Retinal pigment epithelial cell (primary cell): Measurements from ENCODE around the gene SNPH.

Experiments used
- DNase-seq: peaks from one replicate; pipeline ENCODE4 v3.0.0-alpha.2; 2010; ENCODE audit warnings: low read depth
- H3K4me3 ChIP-seq: 2 replicates; pipeline ENCODE4 v1.5.1; 2011; ENCODE audit warnings: mild to moderate bottlenecking, low read length, control low read depth, moderate library complexity
- TF ChIP-seq, protein P1 (sequence below): conservative IDR thresholded peaks from 2 replicates; pipeline ENCODE4 v1.5.1; 2011; ENCODE audit warnings: low read depth, low read length, control low read depth, inconsistent platforms

The SNPH gene

GRCh38 chr20:1322511-1323245, 56.6 kb downstream of the SNPH start:
- no peak overlapping the region for H3K4me3 ChIP-seq
- TF ChIP-seq, protein P1, sequence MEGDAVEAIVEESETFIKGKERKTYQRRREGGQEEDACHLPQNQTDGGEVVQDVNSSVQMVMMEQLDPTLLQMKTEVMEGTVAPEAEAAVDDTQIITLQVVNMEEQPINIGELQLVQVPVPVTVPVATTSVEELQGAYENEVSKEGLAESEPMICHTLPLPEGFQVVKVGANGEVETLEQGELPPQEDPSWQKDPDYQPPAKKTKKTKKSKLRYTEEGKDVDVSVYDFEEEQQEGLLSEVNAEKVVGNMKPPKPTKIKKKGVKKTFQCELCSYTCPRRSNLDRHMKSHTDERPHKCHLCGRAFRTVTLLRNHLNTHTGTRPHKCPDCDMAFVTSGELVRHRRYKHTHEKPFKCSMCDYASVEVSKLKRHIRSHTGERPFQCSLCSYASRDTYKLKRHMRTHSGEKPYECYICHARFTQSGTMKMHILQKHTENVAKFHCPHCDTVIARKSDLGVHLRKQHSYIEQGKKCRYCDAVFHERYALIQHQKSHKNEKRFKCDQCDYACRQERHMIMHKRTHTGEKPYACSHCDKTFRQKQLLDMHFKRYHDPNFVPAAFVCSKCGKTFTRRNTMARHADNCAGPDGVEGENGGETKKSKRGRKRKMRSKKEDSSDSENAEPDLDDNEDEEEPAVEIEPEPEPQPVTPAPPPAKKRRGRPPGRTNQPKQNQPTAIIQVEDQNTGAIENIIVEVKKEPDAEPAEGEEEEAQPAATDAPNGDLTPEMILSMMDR, result no peak
- DNase-seq, result no peak

DNA sequence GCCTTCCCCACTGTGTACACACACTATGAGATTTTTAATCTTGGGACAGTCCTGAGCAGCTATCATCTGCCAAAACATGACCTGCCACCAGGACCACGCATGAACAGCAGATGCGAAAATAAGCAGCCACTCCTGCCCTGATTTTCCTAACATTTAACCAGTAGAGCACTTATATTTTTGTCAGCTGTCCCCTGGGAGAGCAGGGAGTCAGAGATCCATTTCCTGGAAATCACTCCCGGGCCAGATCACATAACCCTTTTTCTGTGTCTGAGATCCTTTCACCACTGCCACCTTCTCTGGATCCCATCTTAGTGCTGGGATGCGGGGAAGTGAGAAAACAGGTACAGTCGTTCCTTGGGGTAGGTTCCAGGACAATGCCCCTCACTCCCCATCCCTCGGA, 57.2 kb downstream of the SNPH start:
- H3K4me3 ChIP-seq, result no peak overlapping the region
- no peak for DNase-seq
- TF ChIP-seq, protein P1, result no peak

GRCh38 chr20:1323830-1324597, 57.9 kb downstream of the SNPH start:
- H3K4me3 ChIP-seq, result no peak overlapping the region
- no peak for DNase-seq
- TF ChIP-seq, protein P1, result no peak

GRCh38 chr20:1324598-1325172, 58.6 kb downstream of the SNPH start:
- no peak for DNase-seq
- TF ChIP-seq, protein P1, result no peak
- peak overlapping the region; percentile 94 for H3K4me3 ChIP-seq

DNA sequence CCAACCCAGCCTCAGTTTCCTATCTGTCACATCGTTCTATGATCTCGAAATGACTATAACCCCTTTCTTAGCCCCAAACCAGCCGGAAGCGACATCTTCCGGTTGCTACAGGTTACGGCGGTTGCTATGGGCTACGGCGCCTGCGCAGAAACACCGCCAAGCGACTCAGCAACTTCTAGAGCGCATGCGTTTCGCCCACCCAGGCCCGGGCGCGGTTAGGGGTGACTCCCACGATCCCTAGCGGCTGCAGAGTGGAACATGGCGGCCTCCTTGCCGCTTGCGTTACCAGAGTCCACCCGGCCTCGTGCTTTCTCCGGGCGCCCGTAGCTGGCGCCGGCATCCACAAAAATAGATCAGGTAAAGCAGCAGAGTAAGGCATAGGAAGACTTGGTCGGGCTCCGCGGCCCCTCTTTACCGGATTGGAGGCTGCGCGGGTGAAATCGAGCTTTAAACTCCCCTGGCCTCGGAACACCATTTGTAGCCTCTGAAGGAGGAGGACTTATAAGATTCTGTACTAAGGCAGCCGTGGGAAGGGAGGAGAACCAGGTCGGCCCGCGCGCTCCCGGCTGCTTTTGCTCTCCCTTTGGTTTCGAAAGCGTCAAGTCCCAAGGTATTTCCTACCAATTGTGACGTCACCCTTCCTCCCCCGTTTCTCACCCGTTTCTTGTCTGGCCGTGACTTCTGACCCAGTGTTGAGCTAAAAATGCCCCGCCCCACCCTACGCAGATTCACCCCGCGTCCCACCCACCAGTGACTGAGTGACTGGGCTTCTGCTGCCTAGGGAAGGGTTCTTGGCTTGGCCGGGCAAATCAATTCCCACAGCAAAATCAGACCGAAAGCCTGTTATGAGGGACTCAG, 59.3 kb downstream of the SNPH start:
- TF ChIP-seq, protein P1, result no peak
- peak overlapping the region; percentile 94 for H3K4me3 ChIP-seq
- peak; percentile 82 for DNase-seq

DNA sequence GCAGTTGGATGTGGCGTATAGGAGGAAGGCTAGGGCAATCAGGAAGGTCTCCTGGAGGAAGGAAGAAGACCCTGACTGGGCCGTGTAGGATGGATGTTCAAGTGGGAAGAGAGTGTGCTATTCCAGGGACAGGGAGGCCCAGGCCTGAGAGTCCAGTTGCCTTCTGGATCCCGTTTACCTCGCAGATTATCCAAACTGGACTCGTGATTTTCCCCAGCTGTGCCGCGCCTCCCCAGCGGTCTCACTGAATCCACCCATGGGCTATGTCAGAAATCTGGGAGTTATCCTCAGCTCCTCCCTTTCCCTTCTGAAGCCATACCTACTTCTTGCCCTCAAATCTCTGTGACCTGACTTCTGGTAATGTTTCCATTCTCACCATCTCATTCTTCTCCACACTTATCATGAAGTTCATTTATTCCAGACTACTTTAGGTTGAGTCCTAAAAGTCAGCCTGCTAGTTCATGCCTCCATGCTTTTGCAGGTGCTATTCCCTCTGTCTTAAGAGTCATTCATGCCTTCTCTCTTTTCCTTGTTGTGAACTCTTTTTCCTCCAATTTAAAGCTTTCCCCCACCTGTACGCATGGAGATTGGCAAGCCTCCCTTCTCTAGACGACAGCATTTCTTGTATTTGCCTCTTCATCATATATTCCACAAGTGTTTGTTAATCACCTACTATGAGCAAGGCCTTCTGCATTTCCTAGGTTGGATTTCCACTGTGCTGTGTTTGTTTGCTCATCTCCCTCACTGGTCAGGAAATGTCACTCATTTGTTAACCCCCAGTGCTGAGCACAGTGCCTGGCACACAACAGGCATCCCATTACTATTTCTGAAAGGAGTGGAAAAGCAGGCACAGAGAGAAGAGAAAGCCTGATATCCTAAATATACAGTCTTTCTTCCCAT, 60.2 kb downstream of the SNPH start:
- TF ChIP-seq, protein P1, result no peak
- peak overlapping the region; percentile 94 for H3K4me3 ChIP-seq
- no peak for DNase-seq
